Femur (tissue), 1 donor: ENCODE measurements around the gene MYDGF.
"Not testable (repeated sequence)": the region's sequence is repeated elsewhere in the genome, so short reads cannot be mapped to it uniquely, and the experiment has no call there.

Experiments used
- DNase-seq: peaks from one replicate; pipeline ENCODE4 v3.0.0-alpha.2; 2017

The MYDGF gene

GRCh38 chr19:4669723-4670480 lies at the start of gene MYDGF:
MYDGF (minus strand) TSS chr19:4670342; CDS start chr19:4670334, 8 bp downstream.
- peak; percentile 95 for DNase-seq

GRCh38 chr19:4719499-4719866 lies 49.3 kb upstream of the MYDGF start:
- no peak for DNase-seq

GRCh38 chr19:4717966-4718701 lies 48.0 kb upstream of the MYDGF start:
- DNase-seq, result no peak

- no peak for DNase-seq
These were observed 47.2 kb upstream of the MYDGF start for GRCh38 chr19:4717191-4717965.

DNA sequence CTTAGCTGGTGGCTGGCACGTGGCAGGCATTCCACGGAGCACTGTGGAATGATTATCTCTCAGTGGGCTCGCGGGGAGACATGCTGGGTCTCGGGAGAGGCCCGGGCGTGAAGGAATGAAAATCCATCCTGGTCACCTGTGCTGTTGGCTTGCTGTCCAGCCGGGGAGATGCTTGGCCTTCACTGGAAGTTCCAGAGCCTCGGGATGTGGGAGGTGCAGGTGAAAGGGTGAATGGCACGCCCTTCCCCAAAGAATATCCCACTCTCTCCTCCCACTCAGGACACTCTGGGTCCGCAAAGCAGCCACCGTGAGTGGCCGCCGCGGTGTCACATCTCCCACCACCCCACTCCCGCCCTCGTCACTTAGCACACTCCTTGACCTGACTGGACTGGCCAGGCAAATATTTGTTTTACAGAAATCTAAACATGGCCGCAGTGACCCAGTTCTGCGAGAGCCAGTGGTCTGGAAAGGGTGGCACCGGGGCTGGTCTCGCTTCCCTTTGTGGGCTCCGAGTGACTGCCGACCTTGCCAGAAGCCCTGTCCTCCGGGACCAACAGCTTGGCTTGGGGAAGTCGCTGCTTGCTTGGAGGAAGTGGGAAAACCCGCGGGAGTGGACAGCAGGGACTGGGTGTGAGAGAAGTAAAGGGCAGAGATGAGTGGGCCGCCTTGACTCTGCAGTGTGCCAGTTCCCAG lies 45.5 kb upstream of the MYDGF start:
- no peak for DNase-seq

DNA sequence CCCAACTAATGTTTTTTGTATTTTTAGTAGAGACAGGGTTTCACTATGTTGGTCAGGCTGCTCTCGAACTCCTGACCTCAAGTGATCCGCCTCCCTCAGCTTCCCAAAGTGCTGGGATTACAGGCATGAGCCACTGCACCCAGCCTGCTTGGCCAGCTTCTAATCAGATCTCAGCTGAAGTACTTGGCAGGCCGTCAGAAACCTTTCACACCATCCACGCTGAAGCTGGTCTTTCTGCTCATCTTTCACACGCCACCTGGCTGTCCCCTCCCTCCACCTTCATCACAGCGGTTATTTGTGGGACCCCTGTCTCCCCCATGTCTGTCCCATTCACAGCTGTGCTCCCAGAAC lies 45.0 kb upstream of the MYDGF start:
- DNase-seq, result not testable (repeated sequence)

- DNase-seq, result no peak
These were observed 43.9 kb upstream of the MYDGF start for GRCh38 chr19:4714016-4714415.

GRCh38 chr19:4713384-4713951 lies 43.3 kb upstream of the MYDGF start:
- DNase-seq, result no peak

DNA sequence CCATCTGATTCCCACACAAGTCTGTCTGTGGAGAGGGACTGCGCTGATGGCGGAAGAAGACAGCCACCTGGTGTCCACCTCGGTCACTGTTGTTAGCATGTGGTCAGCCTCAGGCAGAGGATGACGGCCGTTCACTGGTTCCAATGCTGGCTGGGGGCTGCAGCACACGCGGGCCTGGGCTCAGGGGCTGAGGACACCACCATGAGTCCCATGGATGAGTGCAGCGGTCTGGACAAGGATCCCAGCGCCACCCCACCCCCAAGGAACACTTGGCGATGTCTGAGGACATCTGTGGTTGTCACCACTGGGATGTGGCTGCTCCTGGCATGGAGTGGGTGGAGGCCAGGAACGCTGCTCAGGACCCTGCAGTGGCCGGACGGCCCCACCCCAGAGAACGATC lies 42.6 kb upstream of the MYDGF start:
- DNase-seq, result no peak

DNA sequence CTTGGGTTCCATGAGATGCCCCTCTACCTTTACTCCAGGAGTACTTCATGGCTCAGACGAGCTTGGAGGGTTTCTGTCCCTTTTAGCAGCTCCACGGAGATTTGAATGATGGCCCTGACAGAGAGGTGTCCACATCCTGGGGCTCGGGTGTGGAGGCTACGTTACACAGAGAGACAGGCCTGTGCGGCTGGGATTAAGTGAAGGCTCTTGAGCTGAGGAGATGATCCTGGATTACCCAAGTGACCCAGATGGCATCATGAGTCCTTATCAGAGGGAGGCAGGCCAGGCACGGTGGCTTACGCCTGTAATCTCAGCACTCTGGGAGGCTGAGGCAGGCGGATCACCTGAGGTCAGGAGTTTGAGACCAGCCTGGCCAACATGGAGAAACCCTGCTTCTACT lies 41.1 kb upstream of the MYDGF start:
- DNase-seq, result no peak

- DNase-seq, result no peak
These were observed 40.1 kb upstream of the MYDGF start for GRCh38 chr19:4710281-4710600.

DNA sequence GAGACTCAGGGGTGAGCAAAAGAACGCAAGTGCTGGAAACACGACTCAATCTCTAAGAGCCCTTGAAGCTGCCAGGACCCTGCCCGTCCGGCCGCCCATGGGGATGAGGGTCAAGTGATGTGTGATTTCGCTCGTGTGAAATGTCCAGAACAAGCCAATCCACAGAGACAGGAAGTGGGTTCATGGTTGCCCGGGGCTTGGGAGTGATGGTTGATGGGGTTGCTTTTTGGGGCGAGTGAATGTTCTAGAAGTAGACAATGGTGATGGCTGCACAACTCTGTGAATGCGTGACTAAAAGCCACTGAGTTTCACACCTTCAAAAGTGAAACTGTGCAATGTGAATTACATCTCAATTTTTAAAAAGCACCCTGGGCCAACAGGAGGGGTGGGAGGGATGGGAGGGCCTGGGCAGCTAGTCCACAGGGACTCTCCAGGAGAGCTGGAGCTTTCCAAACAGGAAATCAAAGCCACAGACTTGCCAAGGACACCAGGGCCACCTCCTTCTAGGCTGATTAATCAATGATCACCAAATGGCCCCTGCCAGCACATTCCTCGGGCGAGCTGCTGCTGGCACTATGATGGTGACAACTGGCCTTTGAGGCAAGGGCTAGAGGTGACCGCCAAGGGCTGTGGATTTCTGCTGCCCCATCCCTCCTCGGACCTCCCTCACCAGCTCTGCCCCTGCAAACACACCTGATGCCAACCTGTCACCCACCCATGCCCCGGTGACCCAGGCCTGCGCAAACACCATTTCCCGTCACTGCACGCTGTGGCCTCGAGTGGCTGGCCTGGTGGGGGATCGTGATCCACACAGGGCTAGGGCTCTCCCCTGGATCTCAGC lies 39.5 kb upstream of the MYDGF start:
- no peak for DNase-seq

DNA sequence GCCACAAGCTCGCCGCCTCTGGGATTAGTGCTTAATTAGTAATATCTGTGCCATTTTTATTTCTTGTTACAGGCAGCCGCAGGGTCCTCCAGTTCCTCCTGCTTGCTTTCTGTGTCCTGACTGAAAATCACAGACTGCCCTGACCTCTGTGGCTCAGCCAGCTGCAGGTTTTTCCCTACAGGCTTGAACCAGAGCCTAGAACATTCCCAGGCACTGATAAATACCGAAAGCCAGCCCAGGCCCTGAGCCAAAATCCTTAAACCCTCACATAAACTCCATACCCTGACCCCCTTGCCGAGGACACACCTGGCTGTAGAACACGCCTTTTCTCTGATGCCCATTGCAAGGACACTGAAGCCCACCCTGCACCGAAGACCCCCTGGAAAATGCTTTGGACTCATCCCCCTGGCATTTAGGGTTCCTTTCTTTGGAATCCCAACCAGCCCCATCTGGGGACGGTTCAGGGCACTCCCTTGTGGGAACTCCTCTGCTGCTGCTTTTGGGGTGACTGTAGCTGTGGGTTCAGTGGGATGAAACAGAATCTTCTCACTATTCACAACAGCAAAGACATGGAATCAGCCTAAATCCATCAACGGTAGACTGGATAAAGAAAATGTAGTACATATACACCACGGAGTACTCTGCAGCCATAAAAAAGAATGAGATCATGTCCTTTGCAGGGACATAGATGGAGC lies 38.0 kb upstream of the MYDGF start:
- no peak for DNase-seq

DNA sequence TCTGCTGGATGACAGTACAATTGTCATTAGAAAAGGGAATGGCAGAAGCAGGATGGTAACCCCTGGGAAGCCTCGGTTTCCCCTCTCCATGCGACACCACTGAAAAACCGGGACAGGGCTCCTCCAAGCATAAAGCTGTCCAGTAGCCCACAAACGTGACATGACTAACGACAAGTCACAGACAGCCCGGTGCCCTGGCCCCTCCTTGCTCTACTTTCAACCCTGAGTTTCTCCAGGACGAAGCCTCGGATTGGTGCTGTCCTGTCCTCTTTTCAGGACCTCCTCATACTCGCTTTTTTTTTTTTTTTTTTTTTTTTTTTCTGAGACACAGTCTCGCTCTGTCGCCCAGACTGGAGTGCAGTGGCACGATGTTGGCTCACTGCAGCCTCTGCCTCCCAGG lies 37.2 kb upstream of the MYDGF start:
- DNase-seq, result no peak

- no peak for DNase-seq
These were observed 35.4 kb upstream of the MYDGF start for GRCh38 chr19:4705413-4706131.

- no peak for DNase-seq
These were observed 34.2 kb upstream of the MYDGF start for GRCh38 chr19:4704317-4704673.

DNA sequence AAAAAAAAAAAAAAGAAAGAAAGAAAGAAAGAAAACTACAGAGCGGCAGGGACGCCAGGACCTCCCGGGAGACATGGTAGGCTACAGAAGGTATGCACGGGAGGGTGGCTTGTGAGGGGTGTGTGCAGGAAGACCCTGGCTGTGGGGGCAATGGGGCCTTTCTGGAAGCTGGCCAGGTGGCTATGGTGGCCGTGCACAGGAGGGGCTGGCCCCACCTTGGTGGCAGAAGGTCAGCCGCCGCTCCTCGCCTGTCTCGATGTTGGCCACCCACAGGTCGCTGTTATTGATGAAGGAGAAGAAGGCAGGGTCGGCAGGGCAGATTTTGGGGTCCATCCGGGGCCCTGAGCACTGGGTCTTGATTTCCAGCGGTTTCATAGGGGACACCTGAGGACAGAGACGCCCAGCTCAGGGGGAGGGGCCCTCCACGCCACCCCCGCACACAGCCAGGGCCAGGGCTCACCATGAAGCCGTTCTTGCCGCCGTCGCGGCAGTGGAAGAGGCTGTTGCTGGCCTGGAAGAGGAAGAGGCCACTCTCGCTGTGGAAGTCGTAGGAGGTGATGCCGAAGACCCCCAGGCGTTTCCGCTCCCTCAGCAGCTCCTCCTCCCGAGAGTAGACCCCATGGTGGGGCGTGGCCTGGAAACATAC lies 33.7 kb upstream of the MYDGF start:
- DNase-seq, result no peak

- no peak for DNase-seq
These were observed 32.6 kb upstream of the MYDGF start for GRCh38 chr19:4702764-4703163.

- no peak for DNase-seq
These were observed 31.4 kb upstream of the MYDGF start for GRCh38 chr19:4701557-4701956.

DNA sequence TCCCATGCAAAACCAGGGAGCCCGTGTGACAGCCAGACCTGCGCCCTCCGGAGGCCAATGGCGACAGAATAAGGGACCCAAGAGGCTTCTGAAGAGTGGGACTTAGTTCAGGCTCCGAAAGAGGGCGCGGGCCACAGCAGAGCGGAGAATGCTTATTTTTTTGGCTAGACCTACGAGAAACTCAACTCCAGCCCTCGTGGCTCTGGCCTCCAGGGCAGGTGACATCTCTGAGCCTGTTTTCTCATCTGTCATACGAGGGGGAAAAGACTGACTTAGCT lies 30.5 kb upstream of the MYDGF start:
- DNase-seq, result no peak
